ENCODE measurements around the gene SLC8B1.

SLC8B1 gene

DNA sequence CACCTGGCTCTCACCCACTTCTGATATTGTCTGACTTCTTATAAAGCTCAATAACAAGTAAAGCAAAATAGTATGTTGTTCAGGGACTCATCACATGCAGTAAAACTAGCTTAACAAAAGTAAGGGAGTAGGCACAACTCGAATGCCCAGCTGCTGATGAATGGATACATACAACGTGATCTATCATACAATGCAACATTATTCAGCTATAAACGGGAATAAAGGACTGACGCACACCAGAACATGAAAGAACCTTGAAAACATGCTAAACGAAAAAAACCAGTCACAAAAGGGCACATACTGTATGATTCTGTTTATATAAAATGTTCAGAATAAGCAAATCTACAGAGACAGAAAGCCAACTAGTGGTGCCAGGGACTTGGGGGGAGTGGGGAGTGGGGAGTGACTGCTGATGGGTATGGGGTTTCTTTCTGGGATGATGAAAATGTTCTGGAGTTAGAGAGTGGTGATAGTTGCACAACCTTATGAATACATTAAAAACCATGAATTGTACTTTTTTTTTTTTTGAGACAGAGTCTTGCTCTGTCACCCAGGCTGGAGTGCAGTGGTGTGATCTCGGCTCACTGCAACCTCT, 34.6 kb upstream of the SLC8B1 start (continued):
- TF ChIP-seq, protein P1, sequence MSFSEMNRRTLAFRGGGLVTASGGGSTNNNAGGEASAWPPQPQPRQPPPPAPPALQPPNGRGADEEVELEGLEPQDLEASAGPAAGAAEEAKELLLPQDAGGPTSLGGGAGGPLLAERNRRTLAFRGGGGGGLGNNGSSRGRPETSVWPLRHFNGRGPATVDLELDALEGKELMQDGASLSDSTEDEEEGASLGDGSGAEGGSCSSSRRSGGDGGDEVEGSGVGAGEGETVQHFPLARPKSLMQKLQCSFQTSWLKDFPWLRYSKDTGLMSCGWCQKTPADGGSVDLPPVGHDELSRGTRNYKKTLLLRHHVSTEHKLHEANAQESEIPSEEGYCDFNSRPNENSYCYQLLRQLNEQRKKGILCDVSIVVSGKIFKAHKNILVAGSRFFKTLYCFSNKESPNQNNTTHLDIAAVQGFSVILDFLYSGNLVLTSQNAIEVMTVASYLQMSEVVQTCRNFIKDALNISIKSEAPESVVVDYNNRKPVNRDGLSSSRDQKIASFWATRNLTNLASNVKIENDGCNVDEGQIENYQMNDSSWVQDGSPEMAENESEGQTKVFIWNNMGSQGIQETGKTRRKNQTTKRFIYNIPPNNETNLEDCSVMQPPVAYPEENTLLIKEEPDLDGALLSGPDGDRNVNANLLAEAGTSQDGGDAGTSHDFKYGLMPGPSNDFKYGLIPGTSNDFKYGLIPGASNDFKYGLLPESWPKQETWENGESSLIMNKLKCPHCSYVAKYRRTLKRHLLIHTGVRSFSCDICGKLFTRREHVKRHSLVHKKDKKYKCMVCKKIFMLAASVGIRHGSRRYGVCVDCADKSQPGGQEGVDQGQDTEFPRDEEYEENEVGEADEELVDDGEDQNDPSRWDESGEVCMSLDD (tag by site-specific recombination; IDR thresholded peaks at IDR 0.05): no peak
- TF ChIP-seq ZNF513 (tag by site-specific recombination; IDR thresholded peaks at IDR 0.05) (no peak), ZNF514 (tag by site-specific recombination; IDR thresholded peaks at IDR 0.05) (no peak)

GRCh38 chr12:113368331-113368730, 33.4 kb upstream of the SLC8B1 start:
- peaks cover 0 to 19% of the 10 kb centered on the region in 2 experiments; a peak in 2 of 3 replicates for H3K36me3 ChIP-seq (ENCODE audit: control insufficient read depth in 2 of 2, insufficient read depth in 1 of 2, low read length in 2 of 2)
- POLR2A ChIA-PET: no interaction called here
- CTCF ChIA-PET: no interaction called here
- no peak for TF ChIP-seq KLF1 (tag by site-specific recombination; IDR thresholded peaks at IDR 0.05)
- TF ChIP-seq ZNF426 (tag by site-specific recombination; IDR thresholded peaks at IDR 0.05): no peak
- no peak for TF ChIP-seq ZNF140 (tag by site-specific recombination; IDR thresholded peaks at IDR 0.05)
- TF ChIP-seq, protein P2, sequence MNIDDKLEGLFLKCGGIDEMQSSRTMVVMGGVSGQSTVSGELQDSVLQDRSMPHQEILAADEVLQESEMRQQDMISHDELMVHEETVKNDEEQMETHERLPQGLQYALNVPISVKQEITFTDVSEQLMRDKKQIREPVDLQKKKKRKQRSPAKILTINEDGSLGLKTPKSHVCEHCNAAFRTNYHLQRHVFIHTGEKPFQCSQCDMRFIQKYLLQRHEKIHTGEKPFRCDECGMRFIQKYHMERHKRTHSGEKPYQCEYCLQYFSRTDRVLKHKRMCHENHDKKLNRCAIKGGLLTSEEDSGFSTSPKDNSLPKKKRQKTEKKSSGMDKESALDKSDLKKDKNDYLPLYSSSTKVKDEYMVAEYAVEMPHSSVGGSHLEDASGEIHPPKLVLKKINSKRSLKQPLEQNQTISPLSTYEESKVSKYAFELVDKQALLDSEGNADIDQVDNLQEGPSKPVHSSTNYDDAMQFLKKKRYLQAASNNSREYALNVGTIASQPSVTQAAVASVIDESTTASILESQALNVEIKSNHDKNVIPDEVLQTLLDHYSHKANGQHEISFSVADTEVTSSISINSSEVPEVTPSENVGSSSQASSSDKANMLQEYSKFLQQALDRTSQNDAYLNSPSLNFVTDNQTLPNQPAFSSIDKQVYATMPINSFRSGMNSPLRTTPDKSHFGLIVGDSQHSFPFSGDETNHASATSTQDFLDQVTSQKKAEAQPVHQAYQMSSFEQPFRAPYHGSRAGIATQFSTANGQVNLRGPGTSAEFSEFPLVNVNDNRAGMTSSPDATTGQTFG (tag by site-specific recombination; IDR thresholded peaks at IDR 0.05; ENCODE audit: borderline replicate concordance): no peak
- TF ChIP-seq ZNF510 (tag by site-specific recombination; IDR thresholded peaks at IDR 0.05; ENCODE audit: insufficient replicate concordance): no peak
- TF ChIP-seq ZNF175 (tag by site-specific recombination; IDR thresholded peaks at IDR 0.05): no peak
- TF ChIP-seq ZNF658 (tag by site-specific recombination; IDR thresholded peaks at IDR 0.05): no peak
- no peak for TF ChIP-seq ZNF664 (tag by site-specific recombination; IDR thresholded peaks at IDR 0.05)
- no peak for TF ChIP-seq ZNF596 (tag by site-specific recombination; IDR thresholded peaks at IDR 0.05)
- no peak for TF ChIP-seq ZNF112 (tag by site-specific recombination; IDR thresholded peaks at IDR 0.05)
- no peaks in the 10 kb centered on the region for H3K9me3 ChIP-seq (ENCODE audit: control insufficient read depth, insufficient read depth, low read depth, low read length)
- no peak overlapping the region for H3K27ac ChIP-seq (ENCODE audit: extremely low read depth, low read depth, low read length)
- no peak overlapping the region for H3K4me3 ChIP-seq (ENCODE audit: low read depth, low read length)
- H3K4me1 ChIP-seq (ENCODE audit: control insufficient read depth, insufficient read depth, low read length): no peaks in the 10 kb centered on the region

DNA sequence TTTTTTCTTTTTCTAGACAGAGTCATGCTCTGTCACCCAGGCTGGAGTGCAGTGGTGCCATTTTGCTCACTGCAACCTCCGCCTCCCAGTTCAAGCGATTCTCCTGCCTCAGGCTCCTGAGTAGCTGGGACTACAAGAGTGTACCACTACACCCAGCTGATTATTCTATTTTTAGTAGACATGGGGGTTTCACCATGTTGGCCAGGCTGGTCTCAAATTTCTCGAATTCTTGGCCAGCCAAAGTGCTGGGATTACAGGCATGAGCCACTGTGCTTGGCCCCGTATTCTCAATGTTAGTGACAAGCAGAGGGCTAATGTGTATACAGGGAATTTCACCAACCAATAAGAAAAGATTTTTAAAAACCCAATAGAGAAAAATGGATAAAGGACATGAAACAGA, 31.9 kb upstream of the SLC8B1 start:
- Histone ChIP-seq H3K36me3 (ENCODE audit: control insufficient read depth in 2 of 2, insufficient read depth in 1 of 2, low read length in 2 of 2) (peaks cover 0 to 13% of the 10 kb centered on the region in 2 experiments; a peak in 2 of 3 replicates), H3K4me1 (ENCODE audit: control insufficient read depth, insufficient read depth, low read length) (no peaks in the 10 kb centered on the region), H3K9me3 (ENCODE audit: control insufficient read depth, insufficient read depth, low read depth, low read length) (no peaks in the 10 kb centered on the region), H3K4me3 (ENCODE audit: low read depth, low read length) (no peak overlapping the region), H3K27ac (ENCODE audit: extremely low read depth, low read depth, low read length) (no peak overlapping the region)
- ChIA-PET POLR2A (no interaction called here), CTCF (interaction anchor here (0.6 kb wide), 2 partner anchors 122 to 193 kb away, joined by 3 to 4 read pairs; no protein-coding TSS in a partner anchor)
- no peak for TF ChIP-seq ZNF514 (tag by site-specific recombination; IDR thresholded peaks at IDR 0.05)
- TF ChIP-seq GLI2 (tag by site-specific recombination; IDR thresholded peaks at IDR 0.05; ENCODE audit: borderline replicate concordance, low read depth): no peak
- no peak for TF ChIP-seq ZNF10 (tag by site-specific recombination; IDR thresholded peaks at IDR 0.05)
- TF ChIP-seq ZBTB17 (tag by site-specific recombination; IDR thresholded peaks at IDR 0.05): no peak
- TF ChIP-seq ZNF548 (tag by site-specific recombination; IDR thresholded peaks at IDR 0.05): no peak
- TF ChIP-seq ZNF571 (tag by site-specific recombination; IDR thresholded peaks at IDR 0.05): no peak
- no peak for TF ChIP-seq ZNF510 (tag by site-specific recombination; IDR thresholded peaks at IDR 0.05; ENCODE audit: insufficient replicate concordance)
- TF ChIP-seq SCRT2 (tag by site-specific recombination; IDR thresholded peaks at IDR 0.05): no peak
- TF ChIP-seq, protein P3, sequence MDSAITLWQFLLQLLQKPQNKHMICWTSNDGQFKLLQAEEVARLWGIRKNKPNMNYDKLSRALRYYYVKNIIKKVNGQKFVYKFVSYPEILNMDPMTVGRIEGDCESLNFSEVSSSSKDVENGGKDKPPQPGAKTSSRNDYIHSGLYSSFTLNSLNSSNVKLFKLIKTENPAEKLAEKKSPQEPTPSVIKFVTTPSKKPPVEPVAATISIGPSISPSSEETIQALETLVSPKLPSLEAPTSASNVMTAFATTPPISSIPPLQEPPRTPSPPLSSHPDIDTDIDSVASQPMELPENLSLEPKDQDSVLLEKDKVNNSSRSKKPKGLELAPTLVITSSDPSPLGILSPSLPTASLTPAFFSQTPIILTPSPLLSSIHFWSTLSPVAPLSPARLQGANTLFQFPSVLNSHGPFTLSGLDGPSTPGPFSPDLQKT (IDR thresholded peaks at IDR 0.05; ENCODE audit: borderline replicate concordance, low read depth, low read length): no peak
- no peak for TF ChIP-seq ZNF391 (tag by site-specific recombination; IDR thresholded peaks at IDR 0.05; ENCODE audit: borderline replicate concordance, low read depth)
- TF ChIP-seq ZNF48 (tag by site-specific recombination; IDR thresholded peaks at IDR 0.05): no peak

Measured in HEK293 (cell line).